GM18858 (cell line): ENCODE measurements around the gene ZFP90.
"Not testable (repeated sequence)": the region's sequence is repeated elsewhere in the genome, so short reads cannot be mapped to it uniquely, and the experiment has no call there.

Source experiments
- ATAC-seq: cut with Tn5 transposase; IDR thresholded peaks from one replicate; pipeline ENCODE4 v1.9.1; 2021; ENCODE audit not compliant: unreplicated experiment

The ZFP90 gene

DNA sequence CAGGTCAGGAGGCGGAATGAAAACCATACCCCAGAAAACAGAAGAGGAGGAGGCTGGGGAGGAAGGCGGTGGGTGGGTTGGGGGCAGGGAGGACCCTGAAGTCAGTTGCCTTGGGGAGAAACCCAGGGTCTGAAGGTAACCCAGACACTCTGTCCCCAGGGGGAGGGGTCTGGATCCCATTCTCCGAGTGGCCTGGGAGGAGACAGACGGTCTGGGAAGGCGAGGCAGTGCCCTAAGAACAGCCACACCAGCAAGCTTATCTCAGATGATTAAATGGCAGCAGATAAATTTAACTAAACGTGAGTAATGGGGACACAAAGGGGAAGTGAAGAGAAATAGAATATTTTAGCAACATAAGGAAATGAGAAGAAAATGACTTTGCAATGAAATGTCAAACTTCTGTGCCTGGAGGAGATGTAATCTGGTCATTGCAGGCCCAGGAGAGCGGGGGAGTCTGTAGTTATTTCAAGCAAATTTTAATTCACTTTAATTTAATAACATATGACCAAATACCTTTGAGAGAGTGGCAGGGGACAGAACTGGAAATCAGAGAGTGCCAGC lies 21.4 kb upstream of the ZFP90 start:
- no peak for ATAC-seq

DNA sequence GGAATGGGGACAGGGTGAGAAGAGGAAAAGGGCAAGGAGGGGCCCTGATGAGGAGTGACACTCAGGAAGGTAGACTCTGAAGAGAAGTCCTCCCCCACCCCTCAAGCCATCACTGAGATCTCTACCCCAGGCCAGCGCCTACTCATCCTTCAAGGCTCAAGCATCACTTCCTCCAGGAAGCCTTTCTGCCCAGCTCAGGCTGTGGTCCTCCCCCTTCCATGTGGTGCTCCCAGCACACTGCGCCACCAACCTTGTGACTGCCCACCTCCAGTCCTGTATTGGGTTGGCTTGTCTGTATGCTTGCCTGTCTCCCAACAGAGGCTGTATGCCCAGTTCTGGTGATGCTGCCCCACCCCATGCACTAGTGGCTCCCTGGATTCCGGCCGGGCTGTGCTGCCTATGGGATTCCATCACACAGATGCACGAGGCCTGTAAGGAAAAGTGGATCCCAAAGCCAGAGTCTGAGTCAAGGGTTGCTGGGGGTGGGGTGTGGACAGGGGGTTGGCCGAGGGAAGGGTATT lies 19.8 kb upstream of the ZFP90 start:
- ATAC-seq = no peak

DNA sequence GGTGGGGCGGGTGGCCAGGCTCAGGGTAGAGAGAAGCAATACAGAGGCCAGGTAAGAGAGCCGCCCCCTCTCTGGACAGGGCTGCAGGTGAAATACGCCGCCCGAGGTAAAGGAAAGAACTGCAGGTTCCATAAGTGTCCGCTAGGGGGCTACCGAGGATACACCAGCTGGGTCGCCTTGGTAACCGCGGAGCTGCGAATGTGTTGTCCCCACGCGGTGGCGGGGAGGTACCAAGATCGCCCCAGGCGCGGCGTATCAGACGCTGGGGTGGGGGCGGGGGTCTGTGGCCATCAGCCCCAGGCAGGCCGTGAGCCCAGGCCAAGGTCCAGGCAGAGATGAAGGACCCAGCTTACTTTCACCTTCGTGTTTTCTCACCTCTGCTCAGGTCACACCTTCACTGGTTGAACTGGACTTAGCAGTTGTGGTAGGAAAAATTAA lies 18.4 kb upstream of the ZFP90 start:
- ATAC-seq = peak; percentile 71

DNA sequence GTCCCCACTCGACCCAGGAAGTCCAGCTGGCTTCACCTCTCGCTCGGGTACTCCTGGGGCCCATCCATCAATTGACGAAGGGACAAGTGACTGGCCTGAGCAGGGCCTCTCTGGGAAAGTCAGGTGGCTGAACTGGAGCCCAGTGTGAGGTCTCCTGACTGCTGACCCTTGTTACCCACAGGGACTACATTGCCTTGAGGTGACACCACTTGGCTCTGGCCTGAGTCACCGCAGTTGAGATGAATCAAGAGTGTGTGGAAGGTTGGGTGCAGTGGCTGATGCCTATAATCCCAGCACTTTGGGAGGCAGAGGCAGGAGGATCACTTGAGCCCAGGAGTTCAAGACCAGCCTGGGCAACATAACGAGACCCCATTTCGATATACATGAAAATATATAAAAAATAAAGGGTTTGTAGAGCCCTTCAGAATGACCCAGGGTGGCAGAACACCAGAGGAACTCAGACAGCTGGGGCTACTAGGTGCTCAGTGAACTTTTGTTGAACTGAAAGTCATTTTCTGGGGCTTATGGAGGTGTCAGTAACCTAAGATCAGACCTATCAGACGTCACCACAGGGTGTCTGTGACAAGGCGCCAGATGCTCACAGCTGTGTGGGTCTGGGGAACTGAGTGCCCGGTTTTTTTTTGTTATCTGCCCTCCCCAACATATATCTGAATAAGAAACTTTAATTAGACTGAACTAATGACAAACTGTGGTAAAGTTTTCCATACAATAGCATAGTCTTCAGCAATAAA lies 14.8 kb upstream of the ZFP90 start:
- no peak for ATAC-seq

DNA sequence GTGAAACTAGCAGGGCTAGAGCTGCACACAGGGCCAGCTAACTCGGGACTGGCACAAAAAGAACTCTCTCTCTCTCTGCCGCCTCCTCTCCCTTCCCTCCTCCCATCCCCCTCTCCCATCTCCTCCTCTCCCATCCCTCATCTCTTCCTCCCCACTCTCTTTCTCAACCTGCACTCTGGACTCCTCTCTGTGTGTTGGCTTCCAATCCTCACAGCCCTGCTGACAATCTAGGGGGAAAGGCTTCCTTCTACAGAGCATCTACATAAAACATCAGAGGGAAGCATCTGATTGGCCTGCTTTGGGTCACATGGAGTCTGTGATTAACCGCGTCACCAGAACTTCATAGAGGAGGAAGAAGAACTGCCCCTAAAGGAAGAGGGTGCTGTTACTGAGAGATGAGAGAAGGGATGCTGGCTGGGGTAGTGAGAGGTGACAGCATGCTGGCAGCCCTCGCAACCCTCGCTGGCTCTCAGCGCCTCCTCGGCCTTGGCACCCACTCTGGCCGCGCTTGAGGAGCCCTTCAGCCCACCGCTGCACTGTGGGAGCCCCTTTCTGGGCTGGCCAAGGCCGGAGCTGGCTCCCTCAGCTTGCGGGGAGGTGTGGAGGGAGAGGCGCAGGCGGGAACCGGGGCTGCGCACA lies 12.8 kb upstream of the ZFP90 start:
- ATAC-seq = no peak

DNA sequence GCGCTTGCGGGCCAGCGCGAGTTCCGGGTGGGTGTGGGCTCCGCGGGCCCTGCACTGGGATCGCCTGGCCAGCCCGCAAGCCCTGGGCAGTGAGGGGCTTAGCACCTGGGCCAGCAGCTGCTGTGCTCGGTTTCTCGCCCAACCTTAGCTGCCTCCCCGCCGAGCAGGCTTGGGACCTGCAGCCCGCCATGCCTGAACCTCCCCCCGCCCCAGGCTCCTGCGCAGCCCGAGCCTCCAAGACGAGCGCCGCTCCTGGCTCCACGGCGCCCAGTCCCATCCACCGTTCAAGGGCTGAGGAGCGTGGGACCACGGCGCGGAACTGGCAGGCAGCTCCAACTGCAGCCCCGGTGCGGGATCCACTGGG lies 12.3 kb upstream of the ZFP90 start:
- no peak for ATAC-seq

DNA sequence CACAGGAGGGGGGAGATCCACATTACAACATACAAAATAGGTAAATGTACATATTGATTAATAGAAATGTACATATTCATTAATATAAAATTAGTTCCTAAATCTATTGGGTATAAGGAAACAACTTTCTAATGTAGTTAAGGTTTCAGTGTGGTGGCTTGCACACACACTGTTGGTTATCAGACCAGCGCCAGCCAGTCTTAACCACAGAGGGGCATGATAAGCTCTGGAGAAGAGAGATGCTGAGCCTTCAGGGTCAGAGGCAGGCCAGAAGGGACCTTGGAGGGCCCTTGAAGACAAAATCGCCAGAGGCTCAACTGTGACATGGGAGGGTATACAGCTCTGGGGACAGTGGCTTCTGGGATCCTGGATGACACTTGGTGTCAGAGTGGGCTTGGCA lies 10.9 kb upstream of the ZFP90 start:
- ATAC-seq = no peak

DNA sequence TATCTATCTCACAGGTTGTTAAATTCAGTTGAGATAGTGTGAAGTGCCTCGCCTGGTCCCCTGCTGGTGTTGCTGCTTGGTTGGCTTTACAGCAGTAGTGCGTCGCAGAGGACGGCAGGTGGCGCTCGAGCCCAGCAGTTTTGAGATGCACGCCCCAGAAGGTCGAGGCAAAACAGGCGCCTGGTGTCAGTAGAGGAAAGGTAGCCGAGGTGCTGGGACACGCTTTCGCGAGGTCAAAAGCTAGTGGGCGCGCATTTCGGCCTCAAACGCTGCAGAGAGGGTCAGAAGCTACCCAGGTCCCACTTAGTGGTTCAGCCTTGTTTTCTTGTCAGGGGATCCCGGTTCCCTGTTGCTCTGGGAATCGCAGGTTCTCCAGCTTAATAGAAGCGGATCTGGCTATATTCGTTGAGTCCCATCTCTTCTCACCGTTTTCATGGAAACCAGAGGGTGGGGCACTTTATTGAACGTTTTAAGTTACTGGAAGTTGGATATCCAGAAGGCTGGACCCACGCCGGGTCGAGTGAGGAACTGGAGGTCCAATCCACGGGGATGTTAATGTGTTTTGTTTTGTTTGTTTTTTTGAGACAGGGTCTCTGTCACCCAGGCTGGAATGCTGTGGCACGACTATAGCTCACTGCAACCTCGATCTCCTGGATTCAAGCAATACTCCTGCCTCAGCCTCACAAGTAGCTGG lies 10.3 kb upstream of the ZFP90 start:
- ATAC-seq = peak; percentile 53

DNA sequence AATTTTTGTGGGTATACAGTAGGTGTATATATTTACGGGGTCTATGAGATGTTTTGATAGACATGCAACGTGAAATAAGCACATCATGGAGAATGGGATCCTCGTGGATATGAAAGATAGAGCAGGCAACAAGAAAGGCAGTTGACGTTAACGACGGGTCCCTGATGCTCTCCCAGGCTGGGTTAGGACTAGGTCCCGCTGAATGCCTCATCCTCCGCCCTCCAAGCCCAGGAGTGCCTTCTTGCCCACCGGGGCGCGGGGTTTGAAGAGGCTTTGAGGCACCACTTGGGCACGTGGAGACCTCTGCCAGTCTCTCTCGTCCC lies 9.5 kb upstream of the ZFP90 start:
- no peak for ATAC-seq

DNA sequence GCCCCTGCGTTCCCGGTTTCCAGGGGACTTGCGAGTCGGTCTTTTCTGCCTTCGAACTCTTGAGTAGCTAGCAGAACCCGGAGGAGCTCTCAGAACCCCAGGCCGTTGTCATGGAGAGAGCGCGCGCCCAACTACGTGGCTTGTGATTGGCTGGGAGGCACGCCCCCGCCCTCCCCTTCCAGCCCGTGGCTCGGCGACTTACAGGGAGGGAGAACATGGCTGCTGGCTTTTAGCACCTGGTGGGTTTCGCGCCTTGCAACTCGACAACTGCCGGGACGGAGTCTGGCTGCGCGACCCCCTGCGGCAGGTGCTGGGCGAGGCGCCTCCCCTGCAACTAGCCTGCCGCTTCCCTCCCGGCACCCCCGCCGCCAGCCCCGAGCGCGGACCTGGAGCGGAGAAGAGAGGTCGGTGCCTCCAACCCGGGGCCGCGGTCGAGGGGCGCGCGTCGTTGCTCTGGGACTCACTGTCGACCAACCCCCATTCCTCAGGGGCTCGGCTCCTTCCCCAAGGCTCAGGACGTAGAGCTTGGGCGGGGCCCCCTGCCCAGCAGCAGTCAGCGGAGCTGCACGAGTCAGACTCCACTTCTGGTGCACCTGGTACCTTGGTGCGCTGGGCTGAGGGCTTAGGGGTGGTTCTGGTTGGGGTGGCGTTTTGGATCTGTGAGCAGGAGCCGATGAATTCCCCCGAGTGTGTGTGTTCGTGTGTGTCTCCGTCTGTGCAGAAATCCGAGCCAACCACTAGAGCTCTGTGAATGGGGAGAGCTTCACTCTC lies 9.0 kb upstream of the ZFP90 start:
- ATAC-seq = no peak

DNA sequence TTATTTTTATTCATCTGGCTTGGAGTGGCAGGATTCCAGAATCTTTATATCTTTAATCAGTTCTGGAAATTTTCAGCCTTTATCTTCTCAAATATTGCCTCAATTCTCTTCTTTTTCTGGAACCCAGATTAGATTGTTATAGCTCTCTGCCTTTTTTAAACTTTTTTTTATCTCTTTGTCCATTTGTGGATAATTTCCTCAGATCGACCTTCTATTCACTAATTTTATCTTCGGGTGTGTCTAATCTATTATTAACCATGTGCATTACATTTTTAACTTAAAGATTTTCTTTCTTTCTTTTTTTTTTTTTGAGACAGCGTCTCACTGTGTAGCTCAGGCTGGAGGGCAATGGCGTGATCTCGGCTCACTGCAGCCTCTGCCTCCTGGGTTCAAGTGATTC lies 5.2 kb upstream of the ZFP90 start:
- ATAC-seq = no peak

DNA sequence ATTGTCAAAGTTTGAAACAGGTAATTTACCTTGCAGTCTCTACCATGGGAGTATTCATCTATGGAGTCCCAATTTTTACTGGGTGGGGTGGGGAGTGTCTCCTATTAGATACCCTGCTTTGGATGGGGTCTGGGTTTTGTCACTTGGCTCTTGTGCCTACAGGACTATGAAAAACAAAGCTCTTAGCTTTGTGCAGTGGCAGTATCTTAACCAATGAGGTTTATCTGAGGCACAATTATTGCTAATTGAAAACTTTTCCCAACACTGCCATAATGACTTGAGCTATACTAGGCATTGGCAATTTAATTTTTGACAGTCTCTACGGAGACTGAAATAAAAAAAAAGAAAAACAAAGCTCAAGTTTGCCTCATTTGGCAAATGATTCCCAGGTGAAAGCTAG lies 3.8 kb upstream of the ZFP90 start:
- ATAC-seq = no peak

DNA sequence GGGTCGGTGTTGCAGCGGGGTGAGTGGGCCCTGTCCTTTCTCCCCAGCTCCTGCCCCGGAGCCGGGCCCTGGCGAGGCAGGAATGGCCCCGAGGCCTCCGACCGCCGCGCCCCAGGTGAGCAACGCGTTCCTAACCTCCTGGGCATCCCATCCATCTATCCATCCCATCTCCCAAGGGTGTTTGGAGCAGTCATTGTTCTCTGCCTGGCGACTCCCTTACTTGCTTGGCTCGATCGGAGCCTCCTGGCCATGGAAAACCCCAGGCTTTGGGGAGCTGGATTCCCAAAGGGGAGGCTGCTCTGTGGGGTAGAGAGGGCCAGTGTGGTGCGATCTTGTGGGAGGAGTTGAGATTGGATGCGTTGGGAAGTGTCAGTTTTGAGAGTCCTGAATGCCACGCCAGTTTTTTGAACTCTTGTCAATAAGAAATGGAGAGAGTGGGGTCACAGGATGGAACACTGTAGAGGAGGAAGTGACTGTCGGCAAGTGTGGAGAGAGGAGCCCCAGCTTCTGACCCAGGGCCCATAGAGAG lies 684 bp downstream of the ZFP90 start:
- ATAC-seq = no peak

DNA sequence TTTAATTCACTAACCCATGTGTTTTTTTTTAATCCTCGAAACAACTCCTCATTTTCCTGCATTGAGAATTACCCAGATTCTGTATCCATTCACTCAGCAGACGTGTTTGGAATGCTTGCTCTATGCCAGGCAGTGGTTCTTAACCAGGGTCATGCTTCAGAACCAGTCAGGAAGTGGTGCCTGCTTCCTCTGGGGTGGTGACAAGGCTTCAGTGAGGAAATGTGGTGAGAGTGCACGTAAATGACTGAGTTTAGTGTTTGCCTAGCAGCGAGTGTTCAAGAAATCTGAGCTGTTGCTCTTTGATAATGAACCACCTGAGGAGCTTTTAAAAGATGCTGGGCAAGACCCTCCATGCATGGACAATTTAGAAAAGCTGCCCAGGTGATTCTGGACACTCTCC lies 9.9 kb downstream of the ZFP90 start:
- no peak for ATAC-seq

DNA sequence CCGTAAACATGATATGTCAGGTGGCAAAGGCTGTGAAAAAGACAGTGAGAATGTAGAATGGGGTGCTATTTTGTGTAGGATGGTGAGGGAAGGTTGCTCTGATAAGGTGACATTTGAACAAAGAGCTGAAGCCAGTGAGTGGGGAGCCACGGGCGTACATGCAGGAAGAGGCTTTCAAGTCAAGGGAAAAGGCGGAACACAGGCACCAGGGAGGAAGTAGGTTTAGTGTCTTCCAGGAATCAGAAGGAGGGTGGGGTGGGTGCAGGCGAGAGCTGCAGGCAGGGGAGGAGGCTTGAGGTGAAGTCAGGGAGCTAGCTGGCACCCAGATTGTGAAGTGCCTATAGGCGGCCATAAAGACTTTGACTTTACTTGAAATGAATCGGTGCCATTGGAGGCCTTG lies 14.1 kb downstream of the ZFP90 start:
- ATAC-seq = no peak

DNA sequence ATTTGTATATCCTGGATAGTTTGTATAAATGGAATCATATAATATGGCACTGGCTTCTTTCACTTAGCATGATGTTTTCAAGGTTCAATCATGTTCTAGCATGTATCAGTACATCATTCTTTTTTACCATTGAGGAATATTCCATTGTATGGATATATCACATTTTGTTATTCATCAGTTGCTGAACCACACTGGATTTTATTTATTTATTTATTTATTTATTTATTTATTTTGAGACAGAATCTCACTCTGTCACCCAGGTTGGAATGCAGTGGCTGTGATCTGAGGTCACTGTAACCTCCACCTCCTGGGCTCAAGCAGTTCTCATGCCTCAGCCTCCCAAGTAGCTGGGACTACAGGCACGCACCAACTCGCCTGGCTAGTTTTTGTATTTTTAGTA lies 21.2 kb downstream of the ZFP90 start:
- not testable (repeated sequence) for ATAC-seq

DNA sequence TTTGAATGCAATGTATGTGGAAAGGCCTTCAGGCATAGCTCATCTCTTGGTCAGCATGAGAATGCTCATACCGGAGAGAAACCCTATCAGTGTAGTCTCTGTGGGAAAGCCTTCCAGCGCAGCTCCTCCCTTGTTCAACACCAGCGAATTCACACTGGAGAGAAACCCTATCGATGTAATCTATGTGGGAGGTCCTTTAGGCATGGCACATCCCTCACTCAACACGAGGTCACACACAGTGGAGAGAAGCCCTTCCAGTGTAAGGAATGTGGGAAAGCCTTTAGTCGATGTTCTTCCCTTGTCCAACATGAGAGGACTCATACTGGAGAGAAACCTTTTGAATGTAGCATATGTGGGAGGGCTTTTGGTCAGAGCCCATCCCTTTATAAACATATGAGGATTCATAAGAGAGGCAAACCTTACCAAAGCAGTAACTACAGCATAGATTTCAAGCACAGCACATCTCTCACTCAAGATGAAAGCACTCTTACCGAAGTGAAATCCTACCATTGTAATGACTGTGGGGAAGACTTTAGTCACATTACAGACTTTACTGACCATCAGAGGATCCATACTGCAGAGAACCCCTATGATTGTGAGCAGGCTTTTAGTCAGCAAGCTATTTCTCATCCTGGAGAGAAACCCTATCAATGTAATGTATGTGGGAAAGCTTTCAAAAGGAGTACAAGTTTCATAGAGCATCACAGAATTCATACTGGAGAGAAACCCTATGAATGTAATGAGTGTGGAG lies 24.7 kb downstream of the ZFP90 start:
- ATAC-seq = no peak

DNA sequence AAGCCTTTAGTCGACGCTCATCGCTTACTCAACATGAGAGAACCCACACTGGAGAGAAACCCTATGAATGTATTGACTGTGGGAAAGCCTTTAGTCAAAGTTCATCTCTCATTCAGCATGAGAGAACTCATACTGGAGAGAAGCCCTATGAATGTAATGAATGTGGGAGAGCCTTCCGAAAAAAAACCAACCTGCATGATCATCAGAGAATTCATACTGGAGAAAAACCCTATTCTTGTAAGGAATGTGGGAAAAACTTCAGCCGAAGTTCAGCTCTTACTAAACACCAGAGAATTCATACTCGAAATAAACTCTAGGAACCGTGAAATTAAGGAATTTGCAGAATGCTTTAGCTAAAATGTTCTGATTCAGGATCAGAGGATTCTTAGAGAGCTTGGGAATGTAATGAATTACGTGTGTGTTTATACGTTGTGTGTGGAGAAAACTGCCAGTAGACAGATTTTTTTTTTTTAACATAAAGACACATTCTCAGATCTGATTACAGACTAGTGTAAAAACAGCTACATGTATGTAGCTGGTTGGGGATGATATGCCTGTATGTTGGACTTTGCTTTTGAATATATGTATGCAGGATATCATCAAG lies 25.4 kb downstream of the ZFP90 start:
- no peak for ATAC-seq

DNA sequence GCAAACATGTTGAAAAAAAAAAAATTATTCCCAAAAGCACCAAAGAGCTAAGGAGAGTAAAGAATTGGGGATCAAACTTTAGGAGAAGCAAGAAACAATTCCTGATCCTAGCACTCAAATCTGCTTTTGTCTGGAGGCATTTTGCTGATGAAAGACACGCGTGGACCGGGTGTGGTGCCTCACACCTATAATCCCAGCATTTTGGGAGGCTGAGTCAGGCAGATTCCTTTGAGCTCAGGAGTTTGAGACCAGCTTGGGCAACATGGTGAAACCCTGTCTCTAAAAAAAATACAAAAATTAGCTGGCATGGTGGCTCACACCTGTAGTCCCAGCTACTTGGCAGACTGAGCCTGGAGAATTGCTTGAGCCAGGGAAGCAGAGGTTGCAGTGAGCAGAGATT lies 35.4 kb downstream of the ZFP90 start:
- no peak for ATAC-seq

DNA sequence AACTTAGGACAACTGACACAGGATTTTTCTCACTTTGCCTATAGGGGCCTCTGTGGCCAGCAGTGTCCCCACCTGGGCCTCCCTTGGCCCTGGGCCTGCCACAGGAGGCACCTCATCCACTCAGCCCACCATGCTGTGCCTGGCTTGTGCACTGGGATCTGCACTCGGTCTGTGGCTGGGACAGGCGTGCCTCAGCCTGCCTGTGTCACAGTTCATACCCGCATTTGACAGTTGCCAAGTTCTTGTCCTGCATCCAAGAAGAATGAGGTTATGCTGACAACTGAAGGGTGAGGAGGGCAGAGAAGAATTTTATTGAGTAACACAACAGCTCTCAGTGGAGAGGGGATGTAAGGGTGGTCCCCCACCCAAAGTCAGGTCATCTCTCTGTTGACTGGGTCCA lies 36.0 kb downstream of the ZFP90 start:
- ATAC-seq = no peak
